Erythroblast (primary cell): ENCODE results near the gene INTS12.
"Not testable (repeated sequence)": the region's sequence is repeated elsewhere in the genome, so short reads cannot be mapped to it uniquely, and the experiment has no call there.

ENCODE experiments used
- DNase-seq, 2 experiments: peaks; one replicate each; lab custom pipeline; 2025; lab: John Stamatoyannopoulos, UW
- GATA1 ChIP-seq: IDR thresholded peaks from 2 replicates; pipeline ENCODE4 v1.6.1; 2011; ENCODE audit warnings: low read depth, mild to moderate bottlenecking, control low read depth, low read length, moderate library complexity
- POLR2A ChIP-seq: IDR thresholded peaks from 2 replicates; pipeline ENCODE4 v1.6.1; 2011; ENCODE audit warnings: mild to moderate bottlenecking, low read length

The INTS12 gene, protein sequence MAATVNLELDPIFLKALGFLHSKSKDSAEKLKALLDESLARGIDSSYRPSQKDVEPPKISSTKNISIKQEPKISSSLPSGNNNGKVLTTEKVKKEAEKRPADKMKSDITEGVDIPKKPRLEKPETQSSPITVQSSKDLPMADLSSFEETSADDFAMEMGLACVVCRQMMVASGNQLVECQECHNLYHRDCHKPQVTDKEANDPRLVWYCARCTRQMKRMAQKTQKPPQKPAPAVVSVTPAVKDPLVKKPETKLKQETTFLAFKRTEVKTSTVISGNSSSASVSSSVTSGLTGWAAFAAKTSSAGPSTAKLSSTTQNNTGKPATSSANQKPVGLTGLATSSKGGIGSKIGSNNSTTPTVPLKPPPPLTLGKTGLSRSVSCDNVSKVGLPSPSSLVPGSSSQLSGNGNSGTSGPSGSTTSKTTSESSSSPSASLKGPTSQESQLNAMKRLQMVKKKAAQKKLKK

DNA sequence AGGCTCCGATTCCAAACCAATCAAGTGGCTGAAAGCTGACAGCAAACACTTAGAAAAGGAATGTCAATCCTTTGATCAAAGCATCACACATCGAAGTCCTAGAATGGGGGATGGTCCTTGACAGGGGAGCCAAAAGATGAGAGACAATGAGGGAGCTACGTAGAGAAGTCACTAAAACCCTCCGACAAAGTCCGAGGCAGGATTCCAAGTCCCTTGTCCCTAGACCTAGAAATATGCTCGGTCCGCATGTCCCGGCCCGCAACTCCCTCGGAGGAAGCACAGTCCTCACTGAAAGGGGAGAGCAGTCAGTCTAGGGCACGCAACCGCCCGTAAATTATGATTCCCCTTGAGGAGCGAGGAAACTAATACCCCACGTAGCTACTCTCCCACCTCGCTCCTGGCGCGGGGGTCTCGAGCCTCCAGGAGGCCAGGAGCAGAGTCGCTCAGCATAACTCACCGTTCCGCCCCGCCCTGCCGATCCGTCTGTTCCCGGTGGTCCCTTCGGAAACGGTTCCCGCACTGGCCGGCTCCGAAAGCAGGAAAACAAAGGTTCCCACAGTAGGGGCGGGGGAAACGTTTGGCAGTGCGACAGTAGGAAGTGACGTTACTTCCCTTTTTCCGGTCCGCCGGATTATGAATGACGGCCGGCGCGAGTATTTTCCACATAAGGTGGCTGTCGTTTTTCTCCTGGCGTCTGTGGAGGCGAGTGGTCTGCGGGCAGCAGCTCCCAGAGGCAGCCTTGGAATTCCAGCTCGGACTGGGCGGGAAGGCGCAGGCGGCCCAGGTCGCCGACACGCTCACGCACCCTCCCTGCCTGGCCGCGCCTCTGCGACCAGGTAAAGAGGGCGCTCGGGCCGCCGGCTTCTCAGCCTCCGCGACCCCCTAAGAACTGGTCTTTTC is at the start of gene INTS12, which contains the start of gene GSTCD:
TSS of gene INTS12 (minus strand) at position 509 of the 900 bp plus-strand sequence. CDS start 8,684 bp downstream, outside the sequence.
TSS of gene GSTCD (plus strand) at position 604 of the 900 bp plus-strand sequence. CDS start 8,830 bp downstream, outside the sequence.
- DNase-seq, result peak; percentile 95 to 96
- TF ChIP-seq POLR2A (peak; percentile 96), GATA1 (no peak)

DNA sequence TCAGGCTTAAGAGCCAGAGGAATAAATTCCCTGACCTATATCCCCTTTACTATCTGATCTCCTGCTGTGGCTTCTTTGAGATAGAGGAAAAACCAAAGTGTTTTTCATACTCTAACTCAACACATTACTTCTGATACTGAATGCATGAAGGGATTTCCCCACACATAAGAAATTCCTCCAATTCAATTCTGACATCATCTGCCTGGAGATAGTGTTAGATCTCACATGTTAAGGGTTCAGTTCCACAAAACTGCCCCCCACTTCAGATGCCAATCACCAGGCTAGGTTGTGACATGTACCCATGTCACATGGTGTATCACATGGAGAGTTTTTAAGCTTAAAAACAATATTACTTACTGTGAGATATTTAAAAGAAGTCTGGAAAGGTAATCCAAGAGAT is 46.9 kb upstream of the INTS12 start:
- TF ChIP-seq POLR2A, result no peak
- TF ChIP-seq GATA1, result no peak
- no peak for DNase-seq

DNA sequence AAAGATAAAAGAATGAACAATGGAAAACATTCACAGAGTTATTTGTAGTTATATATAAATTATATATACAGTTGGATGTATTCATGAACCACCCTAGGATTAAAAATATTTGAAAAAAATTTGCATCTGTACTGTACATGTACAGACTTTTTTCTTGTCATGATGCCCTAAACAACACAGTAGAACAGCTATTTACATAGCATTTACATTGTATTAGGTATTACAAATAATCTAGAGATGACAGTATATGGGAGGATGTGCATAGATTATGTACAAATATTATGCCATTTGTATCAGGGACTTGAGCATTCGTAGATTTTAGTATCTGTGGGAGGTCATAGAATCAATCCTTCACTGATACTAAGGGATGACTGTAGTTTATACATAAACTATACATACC is 44.9 kb upstream of the INTS12 start:
- no peak for DNase-seq
- no peak for TF ChIP-seq POLR2A
- no peak for TF ChIP-seq GATA1

DNA sequence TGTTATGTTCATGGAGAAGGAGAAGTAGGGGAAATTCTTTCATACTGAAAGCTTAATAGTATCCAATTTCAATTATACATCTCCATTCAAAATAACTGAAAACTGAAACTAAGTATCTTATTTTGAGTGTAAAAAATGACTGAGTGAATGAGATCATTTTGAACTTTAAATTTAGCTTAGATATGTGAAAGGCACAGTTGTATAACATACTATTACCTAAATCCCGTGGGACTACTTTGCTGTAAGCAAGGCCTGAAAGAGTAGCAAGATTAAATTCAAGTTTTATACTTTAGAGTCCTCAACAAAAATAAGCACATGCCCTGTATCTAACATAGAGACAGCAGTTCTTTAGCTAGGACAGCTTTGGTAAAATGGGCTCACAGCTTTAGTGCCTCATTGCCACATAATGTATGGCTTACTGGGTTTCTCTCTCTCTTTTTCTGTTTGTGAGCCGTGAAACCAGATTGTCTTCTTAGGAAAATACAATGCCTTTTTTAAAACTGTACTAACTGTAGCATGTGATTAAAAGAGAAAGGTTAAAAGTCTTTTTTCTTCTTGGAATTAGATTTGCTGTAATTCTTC is 43.3 kb upstream of the INTS12 start:
- DNase-seq, result no peak
- no peak for TF ChIP-seq POLR2A
- TF ChIP-seq GATA1, result no peak

DNA sequence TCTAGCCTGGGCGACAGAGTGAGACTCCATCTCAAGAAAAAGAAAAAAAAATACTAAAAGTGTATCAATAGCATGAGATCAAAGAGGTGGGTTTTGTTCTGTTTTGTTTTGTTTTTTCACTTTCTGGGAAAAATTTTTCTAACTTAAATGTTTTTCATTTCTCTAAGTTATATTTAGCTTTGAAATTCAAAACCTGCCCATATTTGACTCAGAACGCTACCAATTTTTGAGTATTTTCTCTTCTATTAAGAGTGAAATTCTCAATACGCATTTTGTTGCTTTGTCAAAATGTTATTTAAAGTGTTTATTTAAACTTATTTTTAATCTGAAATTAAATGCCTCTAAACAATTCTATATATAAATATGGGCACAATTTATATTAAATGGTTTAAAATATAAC is 39.7 kb upstream of the INTS12 start:
- no peak for TF ChIP-seq POLR2A
- TF ChIP-seq GATA1, result no peak
- no peak for DNase-seq

DNA sequence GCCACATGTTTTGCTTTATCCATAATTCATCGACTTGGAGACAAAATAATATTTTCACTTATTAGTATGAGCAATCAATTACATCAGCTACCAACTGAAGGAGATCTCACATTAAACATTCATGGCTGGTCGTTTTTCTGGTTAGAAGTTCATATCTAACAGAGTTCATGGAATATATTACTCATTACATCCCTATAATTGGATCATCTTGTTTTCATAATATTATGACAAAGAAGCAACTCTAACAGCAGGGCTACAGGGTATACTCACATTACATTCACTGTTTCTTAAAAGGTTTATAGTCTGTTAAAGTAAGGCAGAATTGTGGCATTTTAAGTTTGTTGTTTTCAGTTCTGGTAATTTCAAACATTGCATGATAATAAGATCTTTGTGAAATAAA is 33.1 kb upstream of the INTS12 start:
- no peak for TF ChIP-seq POLR2A
- no peak for TF ChIP-seq GATA1
- no peak for DNase-seq

DNA sequence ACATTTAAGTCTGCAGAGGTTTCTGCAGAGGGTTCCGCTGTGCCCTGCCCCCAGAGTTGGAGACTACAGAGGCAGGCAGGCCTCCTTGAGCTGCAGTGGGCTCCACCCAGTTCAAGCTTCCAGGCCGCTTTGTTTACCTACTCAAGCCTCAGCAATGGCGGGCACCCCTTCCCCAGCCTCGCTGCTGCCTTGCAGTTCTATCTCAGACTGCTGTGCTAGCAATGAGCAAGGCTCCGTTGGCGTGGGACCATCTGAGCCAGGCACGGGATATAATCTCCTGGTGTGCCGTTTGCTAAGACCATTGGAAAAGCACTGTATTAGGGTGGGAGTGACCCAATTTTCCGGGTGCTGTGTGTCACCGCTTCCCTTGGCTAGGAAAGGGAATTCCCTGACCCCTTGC is 26.7 kb upstream of the INTS12 start:
- DNase-seq, result not testable (repeated sequence)

DNA sequence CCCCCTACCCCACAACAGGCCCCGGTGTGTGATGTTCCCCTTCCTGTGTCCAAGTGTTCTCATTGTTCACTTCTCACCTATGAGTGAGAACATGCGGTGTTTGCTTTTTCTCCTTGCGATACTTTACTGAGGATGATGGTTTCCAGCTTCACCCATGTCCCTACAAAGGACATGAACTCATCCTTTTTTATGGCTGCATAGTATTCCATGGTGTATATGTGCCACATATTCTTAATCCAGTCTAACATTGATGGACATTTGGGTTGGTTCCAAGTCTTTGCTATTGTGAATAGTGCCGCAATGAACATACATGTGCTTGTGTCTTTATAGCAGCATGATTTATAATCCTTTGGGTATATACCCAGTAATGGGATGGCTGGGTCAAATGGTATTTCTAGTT is 21.4 kb upstream of the INTS12 start:
- not testable (repeated sequence) for DNase-seq

DNA sequence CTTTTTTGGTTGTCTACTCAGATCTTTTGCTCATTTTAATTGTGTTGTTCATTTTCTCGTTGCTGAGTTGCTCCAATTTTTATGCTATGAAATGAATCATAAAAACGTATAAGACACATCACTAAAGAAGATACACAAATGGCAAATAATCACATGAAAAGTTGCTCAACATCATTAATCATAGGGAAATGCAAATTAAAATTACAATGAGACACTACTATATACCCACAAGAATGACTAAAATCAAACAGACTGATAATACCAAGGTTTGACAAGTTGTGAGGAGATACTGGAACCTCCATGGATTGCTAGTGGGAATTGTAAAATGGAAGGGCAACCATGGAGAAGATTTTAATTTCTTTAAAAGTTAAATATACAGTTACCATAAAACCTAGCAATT is 17.1 kb upstream of the INTS12 start:
- TF ChIP-seq POLR2A (no peak), GATA1 (no peak)
- no peak for DNase-seq

DNA sequence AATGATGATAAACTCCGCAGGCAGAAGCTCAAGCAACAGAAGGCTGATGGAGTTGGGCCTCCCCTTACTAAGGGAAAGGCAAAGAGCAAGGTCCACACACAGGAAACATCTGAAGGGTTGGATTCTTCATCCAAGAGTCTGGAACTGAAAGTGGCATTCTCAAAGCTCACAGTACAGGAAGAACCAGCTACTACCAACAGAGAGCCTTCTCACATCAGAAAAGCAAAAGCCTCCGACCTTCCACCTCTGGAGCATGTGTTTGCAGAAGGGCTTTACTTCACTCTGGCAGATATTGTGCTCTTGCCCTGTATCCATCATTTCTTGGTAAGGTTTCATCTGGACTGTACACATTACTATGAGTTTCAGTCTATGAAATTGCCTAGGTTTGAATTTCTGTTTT is 10.7 kb upstream of the INTS12 start:
- TF ChIP-seq POLR2A, result no peak
- TF ChIP-seq GATA1, result no peak
- DNase-seq, result no peak

DNA sequence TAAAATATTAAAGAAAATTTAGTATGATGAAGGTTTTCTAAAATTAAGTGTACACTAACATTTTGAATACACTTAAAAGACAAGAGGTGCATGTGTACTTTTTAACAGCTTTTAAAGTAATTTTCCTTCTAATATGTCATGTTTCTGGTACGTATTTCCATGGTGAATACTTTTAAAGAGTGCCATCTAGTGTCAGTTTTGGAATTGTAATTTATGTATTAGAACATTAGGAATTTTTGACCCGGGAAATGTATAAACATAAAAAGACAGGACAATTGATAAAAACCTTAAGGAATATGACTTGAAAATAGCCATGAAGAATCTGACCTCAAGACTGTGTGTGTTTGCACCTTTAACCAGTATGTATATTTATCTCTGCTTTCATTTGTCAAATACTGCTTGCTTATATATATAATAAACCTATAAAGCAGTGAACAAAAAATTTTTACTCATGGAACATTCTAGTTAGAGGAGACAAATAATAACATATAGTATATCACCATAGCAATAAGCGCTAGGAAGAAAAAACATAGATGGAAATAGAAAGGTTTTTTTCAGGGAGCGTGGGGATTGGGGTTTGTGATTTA is 7.3 kb upstream of the INTS12 start:
- peak; percentile 48 to 66 for DNase-seq
- TF ChIP-seq GATA1, result no peak

DNA sequence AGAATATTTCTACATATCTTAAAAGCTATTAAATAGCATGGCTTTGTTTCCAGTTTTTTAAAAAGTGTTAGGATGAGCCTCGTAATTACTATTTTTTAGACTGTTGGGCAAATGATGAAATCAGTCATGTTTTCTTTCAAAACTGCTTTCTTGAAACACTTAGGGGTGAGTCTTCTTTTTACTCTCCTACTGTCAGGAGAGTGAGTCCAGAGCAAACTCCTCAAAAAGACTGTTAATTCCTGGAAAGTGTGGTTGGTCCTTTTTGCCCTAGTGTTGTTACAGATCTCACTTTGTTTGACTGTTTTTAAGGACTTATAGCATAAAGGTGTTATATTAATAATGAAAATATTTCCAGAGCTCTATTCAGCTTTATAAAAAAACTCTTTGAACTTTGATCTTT is 6.4 kb upstream of the INTS12 start:
- DNase-seq, result peak; percentile 18 to 50
- TF ChIP-seq GATA1 (no peak), POLR2A (no peak)

DNA sequence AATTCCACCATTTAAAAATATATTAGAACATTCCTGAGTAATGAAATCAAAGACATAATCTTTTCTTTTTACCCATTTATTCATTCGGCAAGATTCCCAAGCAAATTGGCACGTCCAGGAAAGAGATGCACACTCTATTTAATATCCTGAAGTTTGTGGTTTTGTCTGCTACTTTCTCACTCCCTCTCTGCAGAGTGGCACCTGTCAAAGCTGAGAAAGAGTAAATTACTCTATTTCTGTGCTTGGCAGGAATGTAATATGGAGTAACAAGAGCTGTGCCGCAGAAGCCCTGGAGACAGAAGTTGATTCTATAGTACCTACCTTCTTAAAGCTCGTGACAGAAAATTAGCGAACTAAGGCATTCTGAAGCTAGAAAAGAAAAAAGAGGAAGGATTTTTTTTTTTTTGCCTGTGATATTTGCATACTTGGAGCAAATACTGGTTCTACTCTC is 5.6 kb upstream of the INTS12 start:
- peak; percentile 43 for DNase-seq
- TF ChIP-seq GATA1 (no peak), POLR2A (no peak)

DNA sequence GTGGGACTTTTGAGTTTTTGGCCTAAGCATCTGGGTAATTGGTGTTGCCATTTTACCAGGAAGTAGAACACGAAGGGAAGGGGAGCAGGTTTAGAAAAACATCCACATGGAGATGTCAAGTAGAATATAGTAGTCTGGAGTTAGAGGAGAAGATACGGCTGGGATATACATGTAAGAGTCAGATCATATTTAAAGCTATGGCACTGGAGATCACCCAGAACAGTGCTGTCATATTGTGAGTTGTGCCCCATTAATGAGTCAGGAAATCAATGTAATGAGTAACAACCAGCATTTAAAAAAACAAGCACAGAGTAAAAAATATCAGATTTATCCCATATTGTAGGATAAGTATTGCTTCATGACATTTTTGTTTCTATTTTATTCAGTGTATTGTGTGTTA is 4.3 kb upstream of the INTS12 start:
- TF ChIP-seq POLR2A, result no peak
- TF ChIP-seq GATA1, result no peak
- peak in 1 of 2 experiments; percentile 12 for DNase-seq
